Endodermal cell (in vitro differentiated cells): ENCODE data around the gene FBXW9. TPM values are rescaled to one million over a fixed set of nuclear protein-coding genes. Genes with fewer than 3 reads are reported as not detected.

Experiments
- DNase-seq: peaks from one replicate; pipeline ENCODE4 v3.0.0-alpha.2; 2017
- H3K27ac ChIP-seq: 2 replicates; pipeline ENCODE4 v1.5.1; 2013; ENCODE audit warnings: mild to moderate bottlenecking, low read depth, low read length, moderate library complexity
- H3K27me3 ChIP-seq: 2 replicates; pipeline ENCODE4 v1.6.1; 2013; ENCODE audit warnings: mild to moderate bottlenecking, low read length, moderate library complexity; ENCODE audit not compliant: insufficient read depth, control insufficient read depth, poor library complexity, severe bottlenecking
- H3K36me3 ChIP-seq: 2 replicates; pipeline ENCODE4 v1.7.0; 2013; ENCODE audit warnings: mild to moderate bottlenecking, low read length, moderate library complexity; ENCODE audit not compliant: control insufficient read depth, insufficient read depth
- H3K4me1 ChIP-seq: one replicate; pipeline ENCODE4 v1.7.0; 2013; ENCODE audit warnings: low read length; ENCODE audit not compliant: control insufficient read depth, insufficient read depth
- H3K4me3 ChIP-seq: 2 replicates; pipeline ENCODE4 v1.5.1; 2013; ENCODE audit warnings: mild to moderate bottlenecking, low read length, moderate library complexity
- H3K9ac ChIP-seq: 2 replicates; pipeline ENCODE4 v1.6.1; 2013; ENCODE audit warnings: mild to moderate bottlenecking, low read length, moderate library complexity; ENCODE audit not compliant: poor library complexity, severe bottlenecking; ENCODE audit errors: extremely low read depth
- H3K9me3 ChIP-seq: 2 replicates; pipeline ENCODE4 v1.6.1; 2013; ENCODE audit warnings: mild to moderate bottlenecking, low read length, moderate library complexity; ENCODE audit not compliant: control insufficient read depth
- H3K27ac Mint-ChIP-seq: 2 replicates; pipeline ENCODE4 v1.8.0; 2020; ENCODE audit warnings: mixed read lengths
- H3K27me3 Mint-ChIP-seq: 2 replicates; pipeline ENCODE4 v1.8.0; 2021; ENCODE audit warnings: mild to moderate bottlenecking, mixed read lengths; ENCODE audit not compliant: insufficient read depth
- H3K36me3 Mint-ChIP-seq: 2 replicates; pipeline ENCODE4 v1.8.0; 2020; ENCODE audit warnings: low read depth, mixed read lengths
- H3K4me1 Mint-ChIP-seq: 2 replicates; pipeline ENCODE4 v1.8.0; 2020; ENCODE audit warnings: mixed read lengths
- H3K4me3 Mint-ChIP-seq: 2 replicates; pipeline ENCODE4 v1.8.0; 2020; ENCODE audit warnings: mild to moderate bottlenecking, moderate library complexity, mixed read lengths
- H3K9me3 Mint-ChIP-seq: 2 replicates; pipeline ENCODE4 v1.8.0; 2020; ENCODE audit warnings: mild to moderate bottlenecking, mixed read lengths
- WGBS, 2 experiments: methylation state at CpG; one replicate each; pipeline versions ENCODE4 v1.1.5 to v1.1.7; 2013; ENCODE audit warnings: missing lambda C conversion rate in 2 of 2, mixed read lengths in 1 of 2; ENCODE audit not compliant: insufficient coverage in 1 of 2, insufficient read length in 1 of 2; 5-methylcytosine and 5-hydroxymethylcytosine counted together
- total RNA-seq, 2 donors: library from RNA; stranded (reverse); fragmentation: NEBNext Ultra II Directional in 1 of 2; extraction: Animal tissue kit (Norgen Biotek cat#: 25700) in 1 of 2; gene quantifications; 2 replicates in 1 of 2; 3 replicates in 1 of 2; pipeline ENCODE4 v1.2.1, GENCODE V29; 2021
- TF ChIP-seq, protein P1 (sequence below): fragments of 200-600 bp; sonication (generic); conservative IDR thresholded peaks from 2 replicates; pipeline ENCODE4 v1.5.0; 2021; ENCODE audit warnings: antibody characterized with exemption, mild to moderate bottlenecking

Gene FBXW9
- total RNA-seq, 2 donors from 2014 or later = 12.6 to 14.7 TPM

- peak; percentile 59 for DNase-seq
- H3K9me3 Mint-ChIP-seq = no peaks in the 10 kb centered on the region
- WGBS, 2 experiments = 33 to 40% methylated on average over 47 to 59 of the region's 59 CpGs
Observed at GRCh38 chr19:12720851-12721655, 24.6 kb upstream of the FBXW9 start.

GRCh38 chr19:12720296-12720695 is 23.9 kb upstream of the FBXW9 start:
- Mint-ChIP-seq H3K4me1 (peaks cover 15% of the 10 kb centered on the region), H3K4me3 (peak overlapping the region; percentile 95), H3K9me3 (no peaks in the 10 kb centered on the region), H3K27me3 (no peaks in the 10 kb centered on the region), H3K27ac (peak overlapping the region; percentile 90), H3K36me3 (peaks cover 35% of the 10 kb centered on the region)
- H3K4me1 ChIP-seq = no peaks in the 10 kb centered on the region
- 92 to 94% methylated on average over 4 to 10 of the region's 10 CpGs for WGBS, 2 experiments
- H3K9ac ChIP-seq = no peak overlapping the region
- TF ChIP-seq, protein P1, sequence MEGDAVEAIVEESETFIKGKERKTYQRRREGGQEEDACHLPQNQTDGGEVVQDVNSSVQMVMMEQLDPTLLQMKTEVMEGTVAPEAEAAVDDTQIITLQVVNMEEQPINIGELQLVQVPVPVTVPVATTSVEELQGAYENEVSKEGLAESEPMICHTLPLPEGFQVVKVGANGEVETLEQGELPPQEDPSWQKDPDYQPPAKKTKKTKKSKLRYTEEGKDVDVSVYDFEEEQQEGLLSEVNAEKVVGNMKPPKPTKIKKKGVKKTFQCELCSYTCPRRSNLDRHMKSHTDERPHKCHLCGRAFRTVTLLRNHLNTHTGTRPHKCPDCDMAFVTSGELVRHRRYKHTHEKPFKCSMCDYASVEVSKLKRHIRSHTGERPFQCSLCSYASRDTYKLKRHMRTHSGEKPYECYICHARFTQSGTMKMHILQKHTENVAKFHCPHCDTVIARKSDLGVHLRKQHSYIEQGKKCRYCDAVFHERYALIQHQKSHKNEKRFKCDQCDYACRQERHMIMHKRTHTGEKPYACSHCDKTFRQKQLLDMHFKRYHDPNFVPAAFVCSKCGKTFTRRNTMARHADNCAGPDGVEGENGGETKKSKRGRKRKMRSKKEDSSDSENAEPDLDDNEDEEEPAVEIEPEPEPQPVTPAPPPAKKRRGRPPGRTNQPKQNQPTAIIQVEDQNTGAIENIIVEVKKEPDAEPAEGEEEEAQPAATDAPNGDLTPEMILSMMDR = no peak
- DNase-seq = no peak
- H3K4me3 ChIP-seq = peak overlapping the region; percentile 96
- H3K9me3 ChIP-seq = no peaks in the 10 kb centered on the region
- peaks cover 38% of the 10 kb centered on the region for H3K36me3 ChIP-seq
- no peaks in the 10 kb centered on the region for H3K27me3 ChIP-seq
- peak overlapping the region; percentile 92 for H3K27ac ChIP-seq

More at GRCh38 chr19:12720851-12721655, 24.6 kb upstream of the FBXW9 start:
- no peaks in the 10 kb centered on the region for H3K9me3 ChIP-seq
- H3K36me3 Mint-ChIP-seq = peaks cover 28% of the 10 kb centered on the region
- peaks cover 30% of the 10 kb centered on the region for H3K36me3 ChIP-seq
- peaks cover 15% of the 10 kb centered on the region for H3K4me1 Mint-ChIP-seq
- peak overlapping the region; percentile 92 for H3K27ac ChIP-seq
- no peaks in the 10 kb centered on the region for H3K27me3 Mint-ChIP-seq
- TF ChIP-seq, protein P1 = no peak
- H3K4me3 ChIP-seq = peak overlapping the region; percentile 96
- no peaks in the 10 kb centered on the region for H3K4me1 ChIP-seq
- no peaks in the 10 kb centered on the region for H3K27me3 ChIP-seq
- peak overlapping the region; percentile 77 for H3K9ac ChIP-seq
- peak overlapping the region; percentile 99 for H3K27ac Mint-ChIP-seq
- H3K4me3 Mint-ChIP-seq = peak overlapping the region; percentile 95

GRCh38 chr19:12715929-12716328 is 19.5 kb upstream of the FBXW9 start:
- no peak for DNase-seq
- Histone ChIP-seq H3K9me3 (no peaks in the 10 kb centered on the region), H3K36me3 (peaks cover 73% of the 10 kb centered on the region), H3K4me1 (no peaks in the 10 kb centered on the region), H3K27ac (no peak overlapping the region), H3K27me3 (no peaks in the 10 kb centered on the region), H3K9ac (no peak overlapping the region), H3K4me3 (no peak overlapping the region)
- H3K27me3 Mint-ChIP-seq = no peaks in the 10 kb centered on the region
- H3K27ac Mint-ChIP-seq = no peak overlapping the region
- TF ChIP-seq, protein P1 = no peak
- no peaks in the 10 kb centered on the region for H3K9me3 Mint-ChIP-seq
- H3K36me3 Mint-ChIP-seq = peaks cover 71% of the 10 kb centered on the region
- no peak overlapping the region for H3K4me3 Mint-ChIP-seq
- WGBS, 2 experiments = 97 to 100% methylated on average over 3 of the region's 3 CpGs
- peaks cover 5% of the 10 kb centered on the region for H3K4me1 Mint-ChIP-seq
